GM19452 (cell line): Measurements from ENCODE around the gene RPE.
A peak's percentile ranks its signal among the peaks of the same experiment; 100 is the strongest.

Experiments used
- ATAC-seq: cut with Tn5 transposase; IDR thresholded peaks from one replicate; pipeline ENCODE4 v1.9.1; 2021; ENCODE audit not compliant: unreplicated experiment

Gene RPE

GRCh38 chr2:210002158-210003157, at the start of gene RPE:
Gene RPE (plus strand): TSS chr2:210002638. CDS start chr2:210002662, 24 bp downstream.
- peak; percentile 100 for ATAC-seq

- no peak for ATAC-seq
Measured at GRCh38 chr2:209956271-209956670, 46.2 kb upstream of the RPE start.

- ATAC-seq: no peak
Measured at GRCh38 chr2:209958016-209958415, 44.4 kb upstream of the RPE start.

GRCh38 chr2:209960045-209960444, 42.4 kb upstream of the RPE start:
- ATAC-seq: no peak

- peak; percentile 91 for ATAC-seq
Measured at GRCh38 chr2:209960676-209961630, 41.5 kb upstream of the RPE start.

GRCh38 chr2:209965723-209966122, 36.7 kb upstream of the RPE start:
- ATAC-seq: no peak

- no peak for ATAC-seq
Measured at GRCh38 chr2:209969692-209970091, 32.7 kb upstream of the RPE start.

- ATAC-seq: no peak
Measured at GRCh38 chr2:209970271-209970670, 32.2 kb upstream of the RPE start.

- ATAC-seq: no peak
Measured at GRCh38 chr2:209970711-209971110, 31.7 kb upstream of the RPE start.

GRCh38 chr2:209973328-209973727, 29.1 kb upstream of the RPE start:
- no peak for ATAC-seq

- no peak for ATAC-seq
Measured at GRCh38 chr2:209974576-209974975, 27.9 kb upstream of the RPE start.

GRCh38 chr2:209976698-209977385, 25.6 kb upstream of the RPE start:
- peak; percentile 88 for ATAC-seq

GRCh38 chr2:209977386-209978239, 24.8 kb upstream of the RPE start:
- peak; percentile 67 for ATAC-seq

- no peak for ATAC-seq
Measured at GRCh38 chr2:209984291-209984690, 18.1 kb upstream of the RPE start.

- ATAC-seq: no peak
Measured at GRCh38 chr2:209985874-209986273, 16.6 kb upstream of the RPE start.

- no peak for ATAC-seq
Measured at GRCh38 chr2:209986415-209986814, 16.0 kb upstream of the RPE start.

GRCh38 chr2:209988010-209988409, 14.4 kb upstream of the RPE start:
- no peak for ATAC-seq

- ATAC-seq: no peak
Measured at GRCh38 chr2:209990838-209991237, 11.6 kb upstream of the RPE start.

GRCh38 chr2:209993968-209994367, 8.5 kb upstream of the RPE start:
- no peak for ATAC-seq

GRCh38 chr2:209998596-209998995, 3.8 kb upstream of the RPE start:
- ATAC-seq: no peak
